GM18498 (cell line): ENCODE measurements around the gene SRGAP1.
"Not testable (repeated sequence)": the region's sequence is repeated elsewhere in the genome, so short reads cannot be mapped to it uniquely, and the experiment has no call there.

Source experiments
- ATAC-seq: cut with Tn5 transposase; IDR thresholded peaks from one replicate; pipeline ENCODE4 v1.9.1; 2021; ENCODE audit warnings: mild to moderate bottlenecking, moderate library complexity; ENCODE audit not compliant: unreplicated experiment

Gene SRGAP1

GRCh38 chr12:63997198-63997597 lies 152.7 kb downstream of the SRGAP1 start:
- ATAC-seq: no peak

DNA sequence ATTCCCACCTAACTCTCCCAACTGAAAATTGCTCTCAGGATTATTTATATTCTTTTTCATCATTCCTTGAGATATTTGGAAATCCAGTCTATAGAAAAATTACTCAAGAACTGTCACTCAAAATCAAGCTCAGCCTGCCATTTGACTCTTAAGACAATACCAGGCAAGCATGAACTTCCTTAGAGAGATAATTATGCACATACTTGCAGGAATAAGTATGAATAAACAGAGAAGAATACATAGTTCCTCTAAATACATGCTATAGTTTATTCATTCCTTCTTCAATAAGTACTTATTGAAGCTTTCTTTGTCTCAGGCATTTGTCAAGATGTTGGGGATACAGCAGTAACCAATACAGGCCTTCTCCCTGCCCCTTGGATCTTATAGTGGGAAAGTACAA lies 154.1 kb downstream of the SRGAP1 start:
- no peak for ATAC-seq

DNA sequence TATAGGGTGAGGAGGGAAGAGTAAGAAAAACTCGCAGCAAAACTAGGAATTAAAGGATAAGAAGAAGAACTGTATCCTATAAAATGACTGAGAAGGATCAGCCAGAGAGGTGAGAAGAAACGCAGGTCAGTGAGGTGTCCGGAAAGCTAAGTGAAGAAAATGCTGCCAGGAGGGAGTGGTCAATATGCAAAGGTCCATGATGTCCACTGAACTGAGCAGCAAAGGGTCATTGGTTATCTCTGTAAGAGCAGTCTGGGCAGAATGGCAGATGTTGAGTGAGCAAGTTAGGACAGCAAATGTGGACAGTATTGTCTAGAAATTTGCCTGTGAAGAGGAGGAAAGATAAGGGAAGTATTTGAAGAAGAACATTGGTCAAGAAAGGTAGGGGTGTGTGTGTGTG lies 155.4 kb downstream of the SRGAP1 start:
- ATAC-seq: no peak

DNA sequence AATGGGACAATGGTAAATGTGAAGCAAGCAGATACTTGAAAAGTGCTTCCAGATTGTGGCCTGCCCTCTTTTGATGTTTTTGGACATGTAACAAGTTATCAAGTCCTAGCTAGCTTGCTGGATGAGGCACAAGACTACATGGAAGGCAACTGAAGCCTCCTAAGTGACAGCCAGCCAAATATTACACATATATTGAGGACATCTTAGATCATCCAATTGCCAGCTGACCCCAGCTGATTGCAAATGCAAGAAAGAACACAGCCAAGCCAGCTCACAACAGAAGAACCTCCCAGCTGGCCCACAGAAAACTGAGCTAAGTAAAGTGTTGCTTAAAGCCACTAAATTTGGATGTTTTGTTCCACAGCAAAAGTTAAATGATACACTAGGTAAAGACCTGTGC lies 156.9 kb downstream of the SRGAP1 start:
- no peak for ATAC-seq

DNA sequence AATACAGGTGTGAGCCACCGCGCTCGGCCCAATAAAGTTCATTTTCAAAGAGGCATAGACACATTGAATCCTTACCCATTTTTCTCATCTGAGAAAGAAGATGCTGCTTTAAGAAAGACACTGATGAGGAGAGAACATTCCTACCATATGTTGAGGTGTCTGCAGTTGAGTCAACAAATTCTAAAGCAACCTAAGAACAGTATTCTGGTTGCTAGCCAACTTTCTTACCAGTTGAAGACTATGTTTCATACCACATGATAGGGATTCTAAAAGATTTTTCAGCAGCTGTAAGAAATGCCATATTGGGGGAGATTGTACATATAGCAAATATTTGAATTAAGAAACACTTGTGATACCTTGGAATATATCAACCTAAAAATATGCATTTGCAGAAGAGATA lies 160.1 kb downstream of the SRGAP1 start:
- no peak for ATAC-seq

DNA sequence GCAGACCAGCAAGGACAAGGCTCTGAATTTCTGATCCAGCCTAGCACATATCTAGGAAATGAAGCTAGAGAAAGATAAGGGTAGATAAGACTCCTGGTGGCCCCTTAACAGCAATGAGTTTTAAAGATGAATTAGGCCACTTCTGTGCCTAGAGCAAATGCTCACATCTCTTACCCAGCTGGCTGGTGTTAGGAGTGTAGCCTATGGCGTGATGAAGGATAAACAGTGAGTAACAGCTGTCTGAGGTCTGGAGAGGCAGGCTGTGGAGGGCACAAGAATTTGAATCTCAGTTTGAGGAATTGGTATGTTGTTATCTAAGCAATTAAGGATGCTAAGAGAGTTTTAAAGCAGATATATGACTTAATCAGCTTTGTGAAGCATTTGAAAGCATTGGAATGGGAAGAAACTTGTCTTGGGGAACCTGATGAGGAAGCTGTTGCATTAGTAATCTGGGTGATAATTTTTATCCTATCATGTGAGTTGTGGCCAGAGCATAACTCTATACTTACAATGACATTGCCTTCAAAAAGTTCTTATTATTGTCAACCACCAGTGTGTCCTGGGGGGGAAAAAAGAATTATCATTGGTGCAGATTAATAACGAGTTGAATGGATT lies 161.8 kb downstream of the SRGAP1 start:
- no peak for ATAC-seq

- ATAC-seq: no peak
These were observed 163.4 kb downstream of the SRGAP1 start for GRCh38 chr12:64007853-64008252.

DNA sequence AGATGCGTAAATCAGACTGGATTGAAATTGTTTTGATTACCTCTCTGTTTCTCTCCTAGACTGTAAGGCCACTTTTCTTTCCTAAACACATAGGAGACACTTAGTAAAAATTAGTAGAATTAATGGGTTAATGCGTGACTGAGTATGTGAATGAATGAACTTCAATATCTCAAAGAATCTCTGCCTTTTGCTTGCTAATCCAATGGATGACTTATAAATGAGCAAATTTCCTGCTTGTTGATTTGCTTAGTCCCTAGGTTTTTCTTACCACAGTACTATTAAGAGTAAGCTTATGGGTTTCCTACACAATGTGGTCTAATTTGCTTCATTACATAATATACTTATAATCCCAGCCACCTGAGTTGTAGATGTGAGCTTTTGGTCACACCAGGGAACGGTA lies 164.1 kb downstream of the SRGAP1 start:
- no peak for ATAC-seq

DNA sequence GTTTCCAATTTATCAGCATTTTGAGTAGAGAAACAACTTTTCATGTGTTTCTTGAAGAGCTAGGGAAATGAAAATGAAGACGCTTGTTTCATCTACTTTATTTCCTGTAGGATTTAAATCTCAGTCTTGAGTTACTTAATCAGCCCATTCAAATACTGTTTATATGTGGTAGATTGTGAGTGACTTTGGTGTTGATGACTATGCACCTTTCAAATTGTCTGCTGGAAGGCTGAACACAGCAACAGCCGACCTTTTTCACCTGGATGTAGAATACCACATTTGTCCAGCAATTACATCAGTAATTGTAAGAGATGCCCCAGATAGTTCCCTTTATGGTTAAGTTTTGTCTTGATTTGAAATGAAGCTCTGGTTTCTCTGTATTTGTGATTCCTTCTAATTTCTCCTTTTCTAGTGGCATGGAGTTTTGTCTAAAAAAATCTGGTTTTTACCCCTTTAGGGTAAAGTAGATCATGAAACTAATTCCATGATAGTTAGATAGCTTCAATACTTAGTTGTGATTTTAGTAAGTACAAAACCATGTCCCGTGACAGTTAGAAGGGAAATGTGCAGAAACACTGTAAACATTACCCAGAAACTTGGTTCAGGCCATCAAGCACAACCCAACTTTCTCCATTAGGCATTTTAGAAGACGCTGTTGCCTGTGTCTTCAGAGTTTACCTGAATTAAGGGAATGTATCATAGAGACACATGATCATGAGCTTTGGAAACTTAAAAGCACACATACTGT lies 165.0 kb downstream of the SRGAP1 start:
- ATAC-seq: peak; percentile 51

DNA sequence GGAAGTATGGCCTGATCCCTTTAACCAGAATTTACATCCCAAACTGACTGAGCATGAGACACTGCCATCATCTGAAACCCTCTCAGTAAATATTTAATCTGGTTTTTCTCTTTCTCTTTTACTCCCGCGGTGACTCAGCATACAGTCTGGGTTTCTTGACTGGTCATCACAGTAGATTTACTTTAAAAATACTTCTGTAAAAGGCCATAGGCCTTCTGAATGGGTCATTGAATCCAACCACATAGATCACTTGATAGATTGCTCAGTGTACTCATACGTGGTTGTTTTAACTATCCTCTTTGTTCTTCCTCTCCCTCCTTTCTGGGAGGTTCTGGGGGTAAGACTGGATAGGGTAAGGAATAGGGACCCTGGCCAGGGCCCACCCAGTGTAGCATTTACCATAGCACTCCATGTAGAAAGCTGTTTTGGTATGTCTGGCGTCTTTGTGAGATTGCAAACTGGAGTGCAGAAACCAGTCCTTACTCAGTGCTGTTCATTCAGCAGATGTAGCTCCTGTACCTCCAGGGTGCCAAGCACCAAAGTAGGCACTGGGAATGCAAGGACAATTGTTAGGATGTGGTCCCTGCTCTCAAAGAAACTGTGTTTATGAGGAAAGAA lies 165.7 kb downstream of the SRGAP1 start:
- peak; percentile 88 for ATAC-seq

- ATAC-seq: no peak
These were observed 172.0 kb downstream of the SRGAP1 start for GRCh38 chr12:64016521-64016920.

DNA sequence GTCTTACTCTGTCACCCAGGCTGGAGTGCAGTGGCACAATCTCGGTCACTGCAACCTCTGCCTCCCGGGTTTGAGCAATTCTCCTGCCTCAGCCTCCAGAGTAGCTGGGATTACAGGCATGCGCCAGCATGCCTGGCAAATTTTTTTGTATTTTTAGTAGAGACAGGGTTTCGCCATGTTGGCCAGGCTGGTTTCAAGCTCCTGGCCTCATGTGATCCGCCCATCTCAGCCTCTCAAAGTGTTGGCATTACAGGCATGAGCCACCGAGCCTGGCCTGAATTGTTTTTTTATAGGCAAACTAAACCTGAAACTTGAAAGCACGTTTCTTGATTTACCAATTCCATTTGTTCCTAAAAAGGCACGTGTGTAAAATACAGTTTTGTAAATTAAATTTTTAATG lies 173.6 kb downstream of the SRGAP1 start:
- ATAC-seq: not testable (repeated sequence)

DNA sequence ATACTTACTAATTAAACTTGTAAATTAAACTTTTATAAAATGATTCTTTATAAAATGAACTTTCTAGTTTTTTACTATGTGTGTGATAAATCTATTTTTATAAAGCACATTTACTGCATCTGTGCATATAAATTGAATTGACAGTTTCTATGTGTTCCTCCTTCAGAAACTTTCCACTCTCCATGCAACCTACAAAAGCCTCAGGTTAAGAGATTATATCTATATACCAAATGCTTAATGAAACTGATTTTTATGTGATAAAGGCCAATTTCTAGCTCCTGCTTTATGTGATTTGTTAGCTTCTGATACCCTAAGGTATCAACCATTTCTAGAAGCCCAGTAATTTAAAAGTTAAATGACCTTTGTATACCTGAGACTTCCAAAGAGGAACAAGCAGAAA lies 174.0 kb downstream of the SRGAP1 start:
- no peak for ATAC-seq

- no peak for ATAC-seq
These were observed 174.6 kb downstream of the SRGAP1 start for GRCh38 chr12:64019101-64019500.

DNA sequence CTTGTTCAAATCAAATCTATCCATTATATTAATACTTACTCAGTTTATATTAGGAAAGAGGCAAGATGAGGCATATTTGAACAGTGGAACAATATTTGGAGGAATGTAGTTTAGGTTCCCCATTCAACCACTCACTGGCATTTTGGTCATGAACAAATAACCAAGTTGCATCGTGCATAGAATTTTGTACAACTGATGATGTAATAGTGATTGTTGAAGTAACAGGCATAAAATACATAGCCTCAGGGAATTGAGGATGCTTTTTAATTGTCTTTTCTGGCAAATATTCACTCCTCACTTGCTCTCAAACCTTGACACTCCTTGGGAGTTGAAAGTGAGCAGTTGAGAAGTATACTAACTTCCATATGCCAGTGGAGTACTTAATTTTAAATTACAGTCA lies 175.2 kb downstream of the SRGAP1 start:
- ATAC-seq: no peak

DNA sequence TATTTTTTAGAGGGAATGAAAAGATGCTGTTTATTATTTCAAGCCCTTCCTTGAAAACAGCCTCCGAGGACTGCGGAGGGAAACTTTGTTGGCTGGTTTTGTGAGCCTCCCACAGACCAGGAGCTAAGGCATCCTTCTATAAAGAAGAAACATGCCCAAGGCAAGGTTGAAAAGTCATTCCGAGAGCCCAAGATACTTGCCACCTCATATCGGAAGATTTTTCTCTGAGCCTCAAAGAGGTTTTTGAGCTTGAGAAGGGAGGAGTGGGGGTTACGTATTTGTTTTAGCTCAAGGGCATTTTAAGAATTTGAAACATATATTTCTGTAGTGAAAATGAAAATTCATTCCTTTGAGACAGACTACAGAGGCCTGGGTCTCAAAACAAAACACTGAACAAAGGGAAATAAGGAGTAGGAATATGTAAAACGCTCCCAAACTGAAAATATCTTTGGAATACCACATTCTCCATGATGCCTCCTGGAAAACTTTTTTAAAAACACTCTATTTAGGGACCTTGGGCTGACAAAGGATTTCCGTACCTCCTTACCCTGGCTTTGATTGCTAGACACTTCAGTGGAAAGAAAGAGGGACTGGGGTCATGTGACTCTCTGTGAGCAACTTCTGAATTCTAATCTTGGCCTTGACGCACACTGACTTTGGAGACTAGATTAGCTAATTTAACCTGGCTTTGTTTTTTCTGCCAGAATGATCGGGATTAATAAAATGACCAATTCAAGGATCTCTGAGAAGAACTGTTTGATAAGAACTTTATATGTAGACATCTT lies 180.9 kb downstream of the SRGAP1 start:
- no peak for ATAC-seq

- no peak for ATAC-seq
These were observed 182.8 kb downstream of the SRGAP1 start for GRCh38 chr12:64027311-64027710.

- no peak for ATAC-seq
These were observed 184.0 kb downstream of the SRGAP1 start for GRCh38 chr12:64028541-64028940.

GRCh38 chr12:64029013-64029857 lies 184.7 kb downstream of the SRGAP1 start:
- no peak for ATAC-seq

GRCh38 chr12:64030155-64030554 lies 185.7 kb downstream of the SRGAP1 start:
- ATAC-seq: no peak

DNA sequence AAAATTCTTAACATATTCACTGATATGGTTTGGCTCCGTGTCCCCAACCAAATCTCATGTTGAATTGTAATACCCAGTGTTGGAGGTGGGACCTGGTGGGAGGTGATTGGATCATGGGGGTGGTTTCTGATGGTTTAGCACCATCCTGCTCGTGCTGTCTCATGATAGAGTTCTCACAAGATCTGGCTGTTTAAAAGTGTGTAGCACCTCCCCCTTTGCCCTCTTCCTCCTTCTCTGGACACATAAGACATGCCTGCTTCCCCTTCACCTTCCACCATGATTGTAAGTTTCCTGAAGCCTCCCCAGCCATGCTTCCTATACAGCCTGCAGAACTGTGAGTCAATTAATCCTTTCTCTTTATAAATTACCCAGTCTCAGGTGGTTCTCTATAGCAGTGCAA lies 189.6 kb downstream of the SRGAP1 start:
- ATAC-seq: not testable (repeated sequence)
